Adipocyte (in vitro differentiated cells): ENCODE results near the gene ANKLE2.

Source experiments
- DNase-seq: peaks from one replicate; pipeline ENCODE4 v3.0.0-alpha.2; 2015; ENCODE audit warnings: low read depth
- H3K27me3 ChIP-seq: replicated peaks from 2 replicates; pipeline ENCODE4 v1.7.0; 2013; ENCODE audit warnings: mild to moderate bottlenecking, low read length, moderate library complexity; ENCODE audit not compliant: control insufficient read depth, insufficient read depth
- H3K36me3 ChIP-seq: 2 replicates; pipeline ENCODE4 v1.7.0; 2013; ENCODE audit warnings: low read length, mild to moderate bottlenecking, moderate library complexity; ENCODE audit not compliant: control insufficient read depth, insufficient read depth, severe bottlenecking
- H3K4me1 ChIP-seq: 2 replicates; pipeline ENCODE4 v1.7.0; 2013; ENCODE audit warnings: mild to moderate bottlenecking, low read length, moderate library complexity; ENCODE audit not compliant: control insufficient read depth, insufficient read depth
- H3K4me3 ChIP-seq: 2 replicates; pipeline ENCODE4 v1.7.0; 2013; ENCODE audit warnings: mild to moderate bottlenecking, low read length, moderate library complexity
- H3K9ac ChIP-seq: 2 replicates; pipeline ENCODE4 v1.7.0; 2013; ENCODE audit warnings: mild to moderate bottlenecking, low read length, moderate library complexity
- H3K9me3 ChIP-seq: 2 replicates; pipeline ENCODE4 v1.7.0; 2013; ENCODE audit warnings: mild to moderate bottlenecking, low read length, moderate library complexity; ENCODE audit not compliant: control insufficient read depth

Gene ANKLE2

DNA sequence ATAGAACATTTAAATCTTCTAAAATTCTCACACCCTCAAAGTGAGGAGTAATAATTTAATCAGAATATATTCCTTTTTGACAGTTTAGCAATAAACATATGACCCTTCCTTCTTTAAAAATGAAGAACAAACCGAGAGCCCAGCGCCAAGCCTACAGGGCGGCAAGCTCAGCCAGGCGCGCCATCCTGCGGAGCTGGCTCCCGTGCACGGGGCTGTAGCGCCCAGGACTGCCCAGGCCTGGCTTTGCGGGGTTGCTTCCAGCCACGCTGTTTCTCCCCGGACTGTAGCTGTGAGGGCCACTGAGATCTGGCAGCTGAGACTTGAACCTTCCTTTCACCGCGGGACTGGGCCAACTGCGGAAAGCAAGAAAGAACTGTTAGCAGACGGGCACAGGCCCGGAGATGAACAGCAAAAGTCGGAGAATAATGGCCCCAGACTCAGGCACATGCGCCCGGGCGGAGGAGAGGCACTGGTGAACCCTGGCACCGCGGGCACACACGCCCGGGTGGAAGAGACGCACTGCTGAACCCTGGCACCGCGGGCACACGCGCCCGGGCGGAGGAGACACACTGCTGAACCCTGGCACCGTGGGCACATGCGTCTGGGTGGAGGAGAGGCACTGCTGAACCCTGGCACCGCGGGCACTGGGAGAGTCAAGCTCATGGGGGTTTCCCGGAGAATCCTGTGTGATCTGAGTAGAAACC is 34.4 kb downstream of the ANKLE2 start:
- Histone ChIP-seq H3K4me1 (no peaks in the 10 kb centered on the region), H3K4me3 (no peak overlapping the region), H3K27me3 (no peaks in the 10 kb centered on the region), H3K9ac (no peak overlapping the region), H3K9me3 (no peaks in the 10 kb centered on the region), H3K36me3 (peaks cover 90% of the 10 kb centered on the region)
- DNase-seq: no peak

DNA sequence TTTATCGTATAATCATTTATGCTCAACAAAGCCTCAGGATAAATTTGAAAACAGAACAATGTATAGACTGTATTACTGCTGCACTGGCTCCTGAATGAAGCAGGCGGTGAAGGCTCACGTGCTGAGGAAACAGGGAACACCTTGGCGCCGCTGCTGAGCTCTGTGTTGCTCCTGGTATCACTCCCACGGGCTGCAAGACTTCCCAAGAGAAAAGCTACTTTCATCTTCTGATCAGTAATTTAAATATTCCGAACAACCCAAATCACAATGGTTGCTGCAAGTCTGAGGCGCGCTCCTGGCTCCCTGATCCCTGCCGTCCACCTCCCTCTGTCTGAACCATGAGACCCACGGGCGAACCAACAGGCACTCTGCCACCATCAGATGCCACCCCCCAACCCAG is 35.2 kb downstream of the ANKLE2 start:
- H3K9me3 ChIP-seq: no peaks in the 10 kb centered on the region
- no peaks in the 10 kb centered on the region for H3K27me3 ChIP-seq
- no peak overlapping the region for H3K9ac ChIP-seq
- DNase-seq: no peak
- no peak overlapping the region for H3K4me3 ChIP-seq
- no peaks in the 10 kb centered on the region for H3K4me1 ChIP-seq
- H3K36me3 ChIP-seq: peaks cover 84% of the 10 kb centered on the region

DNA sequence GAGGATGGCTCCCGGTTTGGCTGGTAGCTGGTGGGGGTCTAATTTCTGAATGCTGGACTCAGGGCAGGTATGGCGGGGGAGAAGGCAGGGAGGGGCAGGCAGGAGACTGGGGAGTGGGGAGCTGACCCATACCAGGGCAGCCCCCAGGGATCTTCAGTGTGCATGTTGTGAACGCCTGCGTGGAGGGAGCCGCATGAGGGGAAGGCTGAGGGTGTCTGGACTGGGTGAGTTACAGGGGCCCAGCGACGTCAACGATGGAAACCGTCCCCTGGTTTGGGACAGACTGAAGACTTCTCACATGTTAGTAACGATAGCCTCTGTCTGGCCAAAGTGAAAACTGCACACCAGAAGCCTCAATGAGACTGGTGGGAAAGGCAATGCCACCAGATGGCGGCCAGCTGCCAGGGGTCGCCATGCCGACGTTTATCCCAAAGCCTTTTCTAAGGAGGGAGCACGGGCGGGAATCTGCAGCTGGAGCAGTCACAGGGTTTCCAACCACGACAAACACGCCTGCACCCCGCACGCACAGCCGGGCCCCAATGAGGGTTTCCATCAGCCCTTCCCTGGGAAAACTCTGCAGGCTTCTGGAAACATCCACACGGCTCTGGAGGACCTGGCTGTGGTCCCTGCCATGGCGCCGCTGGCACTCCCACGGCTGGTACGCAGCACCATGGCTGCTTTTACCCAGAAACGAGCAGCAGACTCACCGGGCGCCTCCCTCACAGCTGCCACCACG is 37.0 kb downstream of the ANKLE2 start:
- Histone ChIP-seq H3K27me3 (no peaks in the 10 kb centered on the region), H3K9ac (no peak overlapping the region), H3K4me3 (no peak overlapping the region), H3K4me1 (no peaks in the 10 kb centered on the region), H3K9me3 (no peaks in the 10 kb centered on the region), H3K36me3 (peaks cover 82% of the 10 kb centered on the region)
- DNase-seq: no peak

DNA sequence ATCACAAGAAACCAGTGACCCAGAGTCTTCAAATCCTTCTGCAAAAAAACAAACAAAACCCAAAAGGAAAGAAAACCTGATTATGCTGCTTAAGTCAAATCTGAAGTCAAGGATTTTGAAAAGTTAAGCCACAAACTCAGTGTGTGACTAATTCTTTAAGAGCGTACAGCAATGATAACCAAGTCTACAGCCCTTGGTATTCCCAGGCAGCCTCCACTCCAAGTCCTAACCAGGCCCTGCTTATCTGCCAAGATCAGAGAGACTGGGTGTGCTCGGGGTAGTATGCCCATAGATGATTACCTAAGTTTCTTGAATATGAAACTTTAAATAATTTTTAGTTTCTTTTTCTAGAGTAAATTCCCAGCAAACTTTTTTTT is 37.9 kb downstream of the ANKLE2 start:
- peak; percentile 5 for DNase-seq
- Histone ChIP-seq H3K9ac (no peak overlapping the region), H3K36me3 (peaks cover 87% of the 10 kb centered on the region), H3K27me3 (no peaks in the 10 kb centered on the region), H3K4me3 (no peak overlapping the region), H3K4me1 (no peaks in the 10 kb centered on the region), H3K9me3 (no peaks in the 10 kb centered on the region)

DNA sequence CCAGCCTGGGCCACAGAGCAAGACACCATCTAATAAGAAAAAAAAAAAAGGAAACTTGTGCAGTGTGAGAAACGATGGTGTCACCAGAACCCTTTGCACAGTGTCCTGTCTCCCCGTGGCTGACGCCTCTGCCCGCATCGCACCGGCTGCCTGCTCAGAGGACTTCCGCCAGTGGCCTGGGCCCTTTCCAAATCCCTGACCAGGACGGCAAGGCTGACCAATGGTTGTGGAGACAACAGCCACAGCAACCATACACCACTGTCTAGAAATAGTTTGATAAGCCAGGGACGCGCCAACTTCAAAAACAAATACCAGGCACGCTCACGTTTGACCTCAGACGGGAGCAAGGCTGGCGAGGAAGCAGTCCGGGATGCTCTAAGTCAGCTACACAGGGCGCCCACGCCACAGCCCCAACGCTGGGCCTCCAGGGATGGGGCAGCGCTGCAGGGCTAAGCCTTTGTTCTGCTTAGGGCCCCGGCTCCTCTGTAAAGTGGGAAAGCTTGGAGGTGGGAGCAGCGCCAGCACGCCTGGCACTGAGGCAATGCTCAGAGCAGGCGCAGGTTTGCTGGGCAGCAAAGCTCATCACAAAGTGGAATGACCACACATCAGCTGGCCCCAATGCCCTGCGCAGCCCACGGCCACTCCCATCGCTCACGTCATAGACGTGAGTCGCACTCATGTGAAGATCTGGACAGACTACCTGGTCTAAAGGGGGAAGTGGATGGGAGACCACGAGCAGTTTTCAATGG is 38.4 kb downstream of the ANKLE2 start:
- no peaks in the 10 kb centered on the region for H3K27me3 ChIP-seq
- H3K4me3 ChIP-seq: no peak overlapping the region
- no peaks in the 10 kb centered on the region for H3K9me3 ChIP-seq
- H3K4me1 ChIP-seq: no peaks in the 10 kb centered on the region
- no peak for DNase-seq
- H3K9ac ChIP-seq: no peak overlapping the region
- H3K36me3 ChIP-seq: peaks cover 84% of the 10 kb centered on the region

DNA sequence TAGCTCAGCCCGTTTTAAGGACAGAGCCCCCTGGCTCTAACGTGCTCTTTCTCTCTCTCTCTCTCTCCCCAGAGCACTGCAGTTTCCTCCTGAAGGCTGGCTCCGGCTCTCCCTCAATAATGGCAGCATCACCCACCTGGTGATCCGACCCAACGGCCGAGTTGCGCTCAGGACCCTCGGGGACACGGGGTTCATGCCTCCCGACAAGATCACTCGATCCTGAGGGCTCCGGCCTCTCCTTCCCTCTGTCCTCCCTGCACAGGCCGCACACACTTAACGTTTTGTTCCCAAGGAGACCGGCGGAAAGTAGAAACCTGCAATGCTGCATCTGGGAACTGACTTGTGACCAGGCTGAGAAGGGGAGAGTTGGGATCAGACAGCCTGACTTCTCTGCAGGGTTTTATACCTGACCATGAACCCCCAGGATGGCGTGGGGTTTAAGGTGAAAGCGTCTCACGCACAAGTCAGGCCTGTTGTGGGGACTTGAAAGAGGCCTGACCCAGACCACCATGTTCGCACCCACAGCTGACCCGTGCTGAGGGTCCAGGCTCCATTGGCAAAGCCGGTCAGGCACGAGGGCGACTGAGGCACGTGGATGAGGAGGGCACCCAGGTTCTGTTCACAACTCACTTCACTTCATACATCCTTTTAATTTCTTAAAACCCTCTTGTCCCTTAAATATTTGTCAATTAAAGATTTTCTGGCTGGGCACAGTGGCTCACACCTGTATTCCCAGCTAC is 40.9 kb downstream of the ANKLE2 start:
- no peaks in the 10 kb centered on the region for H3K27me3 ChIP-seq
- no peaks in the 10 kb centered on the region for H3K9me3 ChIP-seq
- H3K36me3 ChIP-seq: peaks cover 74% of the 10 kb centered on the region
- no peak overlapping the region for H3K9ac ChIP-seq
- no peaks in the 10 kb centered on the region for H3K4me1 ChIP-seq
- DNase-seq: no peak
- H3K4me3 ChIP-seq: no peak overlapping the region

DNA sequence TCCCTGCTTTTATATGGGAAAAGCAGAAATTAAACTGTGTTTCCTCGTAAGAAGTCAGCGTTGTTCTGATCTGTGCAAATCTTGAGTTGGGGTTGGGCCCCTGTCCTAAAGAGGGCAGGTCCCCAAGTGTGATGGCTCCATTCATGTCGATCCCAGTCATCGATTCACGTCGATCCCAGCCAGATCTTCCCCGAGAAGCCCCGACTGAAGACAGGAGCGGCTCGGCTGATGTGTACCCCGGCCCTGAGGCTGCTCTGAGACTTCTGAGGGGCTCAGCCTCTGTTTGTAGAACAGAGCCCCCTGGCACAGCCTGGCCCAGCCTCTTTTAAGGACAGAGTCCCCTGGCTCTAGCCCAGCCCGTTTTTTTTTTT is 41.7 kb downstream of the ANKLE2 start:
- H3K9me3 ChIP-seq: no peaks in the 10 kb centered on the region
- no peaks in the 10 kb centered on the region for H3K4me1 ChIP-seq
- no peak overlapping the region for H3K9ac ChIP-seq
- H3K36me3 ChIP-seq: peaks cover 68% of the 10 kb centered on the region
- no peak overlapping the region for H3K4me3 ChIP-seq
- H3K27me3 ChIP-seq: no peaks in the 10 kb centered on the region
- no peak for DNase-seq

DNA sequence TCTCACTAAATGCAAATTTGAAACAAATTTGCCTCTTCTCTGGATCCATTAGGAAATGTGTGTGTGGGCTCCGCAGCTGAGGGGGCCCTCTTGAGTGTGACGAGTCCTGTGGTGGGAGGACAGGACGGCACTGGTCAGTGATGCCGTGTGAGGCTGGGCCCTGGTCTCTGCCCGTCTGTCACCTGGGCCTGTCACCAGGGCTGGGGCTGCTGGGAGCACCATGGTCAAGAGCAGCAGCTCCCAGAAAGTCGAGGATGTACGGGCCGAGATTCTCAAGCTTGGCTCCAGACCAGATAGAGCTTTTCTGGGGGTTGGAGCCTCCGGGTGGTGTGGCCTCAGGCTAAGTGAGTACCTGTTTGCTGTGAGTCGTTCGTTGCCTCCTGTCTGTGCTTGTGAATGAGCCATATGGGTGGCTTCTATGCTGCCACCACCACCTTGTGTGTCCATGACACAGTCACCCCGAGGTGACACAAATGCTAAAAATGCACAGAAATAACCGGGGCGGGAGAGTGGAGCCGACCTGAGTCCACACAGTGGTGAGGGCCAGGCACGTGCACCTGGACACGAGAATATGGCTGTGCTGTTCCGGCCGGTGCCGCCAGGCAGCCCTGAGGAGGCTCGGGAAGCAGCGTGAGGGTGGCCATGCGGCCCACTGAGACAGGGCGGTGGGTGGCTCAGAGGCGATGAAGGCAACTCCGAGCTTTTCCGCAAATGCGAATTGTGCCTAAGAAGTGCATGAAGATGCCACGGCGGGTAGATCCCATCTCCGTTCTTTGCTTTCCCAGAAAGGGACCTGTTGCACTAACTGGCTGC is 42.3 kb downstream of the ANKLE2 start:
- H3K36me3 ChIP-seq: peaks cover 68% of the 10 kb centered on the region

DNA sequence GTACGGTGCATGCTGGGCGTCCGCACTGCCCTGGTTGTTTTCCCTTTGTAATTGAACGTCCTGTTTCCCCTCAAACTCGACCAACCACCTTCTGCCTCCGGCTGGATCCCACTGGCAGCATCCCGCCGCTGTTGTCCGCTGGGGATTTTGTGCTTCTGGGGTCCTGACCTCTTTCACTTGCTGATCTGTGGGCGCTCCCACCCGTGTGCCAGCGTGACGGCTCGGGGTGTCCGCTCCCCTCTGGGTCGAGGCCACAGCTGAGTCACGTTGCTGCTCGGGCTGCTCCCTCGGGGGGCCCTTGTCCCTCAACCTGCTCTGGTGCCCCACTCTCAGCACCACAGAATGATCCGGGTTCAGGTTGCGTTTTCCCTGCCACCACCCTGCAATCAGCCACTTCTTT is 43.0 kb downstream of the ANKLE2 start:
- Histone ChIP-seq H3K27me3 (no peaks in the 10 kb centered on the region), H3K9me3 (no peaks in the 10 kb centered on the region), H3K4me3 (no peak overlapping the region), H3K4me1 (no peaks in the 10 kb centered on the region), H3K36me3 (peaks cover 61% of the 10 kb centered on the region), H3K9ac (no peak overlapping the region)
- no peak for DNase-seq

More for the DNA sequence above, 42.3 kb downstream of the ANKLE2 start:
- Histone ChIP-seq H3K9me3 (no peaks in the 10 kb centered on the region), H3K9ac (no peak overlapping the region), H3K4me1 (no peaks in the 10 kb centered on the region), H3K4me3 (no peak overlapping the region), H3K27me3 (no peaks in the 10 kb centered on the region)
- DNase-seq: no peak

DNA sequence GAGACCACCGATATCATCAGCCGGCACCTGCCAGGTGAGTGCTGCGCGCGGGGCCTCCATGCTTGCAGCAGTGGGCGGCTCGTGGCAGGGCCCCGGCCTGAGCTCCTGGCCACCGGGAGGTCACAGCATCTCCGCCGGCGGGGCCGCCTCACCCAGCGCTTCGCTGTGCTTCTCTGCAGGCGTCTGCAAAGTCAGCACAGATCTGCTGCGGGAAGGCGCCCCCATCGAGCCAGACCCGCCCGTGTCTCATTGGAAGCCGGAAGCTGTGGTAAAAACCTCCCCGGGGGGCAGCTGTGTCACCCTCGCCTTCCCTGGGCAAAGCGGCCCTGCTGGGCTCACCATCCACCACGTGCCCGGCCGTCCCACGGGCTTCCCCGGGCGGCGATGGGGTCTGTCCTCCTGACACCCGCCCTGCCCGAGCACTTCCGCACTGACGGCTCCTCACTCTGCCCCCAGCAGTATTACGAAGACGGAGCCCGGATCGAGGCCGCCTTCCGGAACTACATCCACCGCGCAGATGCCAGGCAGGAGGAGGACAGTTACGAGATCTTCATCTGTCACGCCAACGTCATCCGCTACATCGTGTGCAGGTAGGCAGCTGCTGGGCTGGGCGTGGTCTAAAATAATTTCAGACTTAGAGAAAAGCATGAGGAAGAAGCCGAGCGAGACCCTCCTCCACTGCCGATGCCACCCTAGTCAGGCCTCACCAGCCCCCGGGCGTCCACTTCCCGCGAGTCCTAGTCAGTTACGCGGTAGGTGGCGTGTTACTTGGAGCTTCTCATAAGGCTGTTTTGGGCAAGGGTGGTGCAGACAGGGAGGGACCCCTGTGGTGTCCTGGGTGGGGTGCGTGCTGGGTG is 43.9 kb downstream of the ANKLE2 start:
- no peaks in the 10 kb centered on the region for H3K9me3 ChIP-seq
- DNase-seq: no peak
- no peaks in the 10 kb centered on the region for H3K4me1 ChIP-seq
- no peak overlapping the region for H3K4me3 ChIP-seq
- H3K27me3 ChIP-seq: no peaks in the 10 kb centered on the region
- peaks cover 53% of the 10 kb centered on the region for H3K36me3 ChIP-seq
- H3K9ac ChIP-seq: no peak overlapping the region
